GM21515 (cell line): ENCODE results near the gene LGALS3.
"Not testable (repeated sequence)": the region's sequence is repeated elsewhere in the genome, so short reads cannot be mapped to it uniquely, and the experiment has no call there.

Experiments used
- ATAC-seq: cut with Tn5 transposase; IDR thresholded peaks from one replicate; pipeline ENCODE4 v1.9.1; 2021; ENCODE audit not compliant: unreplicated experiment

The LGALS3 gene

GRCh38 chr14:55129086-55129427, at the start of gene LGALS3:
Gene LGALS3 (plus strand): TSS chr14:55129252. CDS start chr14:55137374, 8,122 bp downstream.
- ATAC-seq = peak; percentile 61

DNA sequence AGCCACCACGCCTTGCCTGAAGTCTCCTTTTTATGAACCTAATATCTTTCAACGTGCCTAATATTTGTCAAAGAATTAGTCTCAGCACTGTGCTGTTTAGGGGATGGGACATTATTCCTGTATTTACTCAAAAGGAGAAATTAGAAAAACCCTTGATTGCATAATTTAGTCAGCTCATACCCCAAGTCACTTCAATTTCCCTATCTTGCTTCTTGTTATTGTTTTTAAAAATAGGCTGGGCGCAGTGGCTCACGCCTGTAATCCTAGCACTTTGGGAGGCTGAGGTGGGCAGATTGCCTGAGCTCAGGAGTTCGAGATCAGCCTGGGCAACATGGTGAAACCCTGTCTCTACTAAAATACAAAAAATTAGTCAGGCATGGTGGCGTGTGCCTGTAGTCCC, 49.1 kb upstream of the LGALS3 start:
- ATAC-seq = not testable (repeated sequence)

DNA sequence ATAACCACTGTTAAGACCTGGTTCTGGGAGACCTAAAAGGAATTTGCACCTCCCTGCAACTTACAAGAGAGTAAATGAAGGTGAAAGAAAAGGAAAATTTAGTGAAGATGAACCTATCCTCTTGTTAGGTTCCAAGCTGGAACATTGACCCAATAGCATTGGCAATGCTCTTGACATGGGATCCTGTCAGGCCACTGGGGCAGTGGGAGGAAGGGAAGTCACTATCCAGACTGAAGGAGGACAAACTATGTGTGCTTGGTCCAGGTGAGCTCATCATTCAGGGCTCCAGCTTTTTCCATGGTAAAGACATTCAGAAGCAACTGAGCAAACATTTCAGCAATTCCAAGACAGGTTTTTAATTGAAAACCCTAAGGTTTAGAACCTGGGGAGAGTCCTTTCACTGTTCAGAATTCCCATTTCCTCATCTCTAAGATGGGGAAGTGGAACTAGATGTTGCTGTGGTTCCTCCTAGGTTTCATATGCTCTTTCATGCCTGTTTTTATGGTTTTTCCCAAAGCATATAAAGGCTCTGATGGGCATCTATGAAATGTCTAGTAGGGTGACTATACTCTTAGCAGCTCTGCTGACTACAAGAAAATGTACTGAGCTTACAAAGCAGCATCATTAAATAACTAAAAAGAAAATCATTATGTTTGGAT, 44.5 kb upstream of the LGALS3 start:
- ATAC-seq = no peak

- ATAC-seq = no peak
Observed at GRCh38 chr14:55085060-55085660, 43.9 kb upstream of the LGALS3 start.

GRCh38 chr14:55086938-55087337, 42.1 kb upstream of the LGALS3 start:
- ATAC-seq = no peak

- no peak for ATAC-seq
Observed at GRCh38 chr14:55088356-55088755, 40.7 kb upstream of the LGALS3 start.

- ATAC-seq = no peak
Observed at GRCh38 chr14:55092341-55092740, 36.7 kb upstream of the LGALS3 start.

- ATAC-seq = no peak
Observed at GRCh38 chr14:55094292-55095157, 34.5 kb upstream of the LGALS3 start.

DNA sequence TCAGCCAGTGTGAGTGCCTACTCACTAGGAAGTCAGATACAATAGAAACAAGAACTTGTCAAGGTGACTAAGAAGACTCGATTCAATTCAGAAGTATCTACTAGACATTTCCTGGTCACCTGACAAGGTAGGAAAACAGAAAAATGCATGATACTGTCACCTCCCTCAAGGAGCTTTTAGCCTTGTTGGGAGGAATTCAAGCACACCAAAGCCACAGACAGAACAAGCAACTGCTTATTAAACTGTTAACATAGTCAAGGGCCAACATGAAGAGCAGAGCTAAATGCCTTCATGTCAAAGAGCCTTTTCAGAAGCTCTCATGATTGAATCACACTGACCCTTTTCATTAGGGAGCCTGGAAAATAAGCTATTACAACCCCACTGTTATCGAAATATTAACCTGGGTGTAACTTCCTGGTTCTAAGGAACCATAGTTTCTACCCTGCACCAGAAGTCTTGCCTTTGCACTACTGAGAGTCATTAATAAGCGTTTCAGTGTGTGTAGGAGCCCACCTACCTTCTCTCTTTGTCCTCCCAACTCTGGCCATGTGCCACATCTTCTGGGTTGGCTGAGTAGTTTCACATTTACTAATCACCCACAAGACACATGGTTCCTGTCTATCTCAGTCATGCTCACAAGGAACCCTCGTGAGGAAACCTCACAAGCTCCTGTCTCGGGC, 31.0 kb upstream of the LGALS3 start:
- ATAC-seq = peak; percentile 67

DNA sequence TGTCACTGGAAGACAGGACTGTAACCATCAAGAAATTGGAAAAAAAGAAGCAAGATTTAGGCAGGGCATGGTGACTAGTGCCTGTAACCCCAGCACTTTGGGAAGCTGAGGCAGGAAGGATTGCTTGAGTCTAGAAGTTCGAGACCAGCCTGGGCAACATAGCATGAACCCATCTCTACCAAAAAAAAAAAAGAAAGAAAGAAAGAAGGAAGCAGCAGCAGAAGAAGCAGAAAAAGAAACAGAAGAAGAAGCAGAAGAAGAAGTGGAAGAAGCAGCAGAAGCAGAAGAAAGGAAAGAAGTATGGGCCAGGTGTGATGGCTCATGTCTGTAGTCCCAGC, 30.5 kb upstream of the LGALS3 start:
- ATAC-seq = no peak

GRCh38 chr14:55099756-55100155, 29.3 kb upstream of the LGALS3 start:
- ATAC-seq = no peak

DNA sequence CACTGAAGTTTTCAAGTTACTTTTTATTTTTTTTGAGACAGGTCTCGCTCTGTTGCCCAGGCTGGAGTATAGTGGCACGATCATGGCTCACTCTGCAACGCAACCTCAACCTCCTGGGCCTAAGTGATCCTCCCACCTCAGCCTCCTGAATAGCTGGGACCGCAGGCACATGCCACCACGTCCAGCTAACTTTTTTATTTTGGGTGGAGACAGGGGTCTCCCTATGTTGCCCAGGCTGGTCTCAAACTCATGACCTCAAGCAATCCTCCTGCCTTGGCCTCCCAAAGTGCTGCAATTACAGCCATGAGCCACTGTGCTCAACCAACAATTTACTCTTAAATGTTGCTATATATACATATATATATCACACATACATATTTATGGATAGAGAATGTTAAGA, 27.4 kb upstream of the LGALS3 start:
- no peak for ATAC-seq

- ATAC-seq = peak; percentile 60
Observed at GRCh38 chr14:55102141-55102621, 26.9 kb upstream of the LGALS3 start.

DNA sequence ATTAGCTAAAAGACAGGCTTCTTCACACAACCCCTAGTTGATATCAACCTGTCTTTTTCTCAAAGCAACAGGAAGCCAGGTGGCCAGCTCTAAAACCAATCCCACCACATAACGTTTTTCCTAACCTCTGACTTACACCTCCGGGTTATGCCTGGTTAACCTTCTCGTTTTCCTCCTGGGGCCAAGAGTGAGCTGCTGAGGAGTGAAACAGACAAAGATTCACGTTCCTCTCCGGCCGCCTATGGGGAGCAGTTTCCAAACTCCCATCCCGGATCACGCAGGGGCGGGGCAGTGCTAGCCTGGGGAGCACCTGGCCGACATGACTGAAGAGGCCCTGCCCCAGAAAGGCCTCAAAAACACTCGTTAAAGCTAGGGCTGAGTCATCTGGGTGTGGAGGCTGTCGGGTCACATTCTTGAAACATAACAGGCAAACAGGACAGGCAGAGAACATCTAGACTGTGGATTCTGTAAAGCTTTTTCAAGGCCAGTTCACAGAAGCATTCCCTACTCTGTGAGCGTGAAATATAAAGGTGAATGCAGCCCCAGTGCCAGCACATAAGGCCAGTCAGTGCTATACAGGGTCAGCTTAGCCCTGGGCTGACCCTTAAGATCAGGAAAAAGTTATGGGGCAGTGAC, 25.9 kb upstream of the LGALS3 start:
- ATAC-seq = peak; percentile 41

- no peak for ATAC-seq
Observed at GRCh38 chr14:55103971-55104954, 24.8 kb upstream of the LGALS3 start.

DNA sequence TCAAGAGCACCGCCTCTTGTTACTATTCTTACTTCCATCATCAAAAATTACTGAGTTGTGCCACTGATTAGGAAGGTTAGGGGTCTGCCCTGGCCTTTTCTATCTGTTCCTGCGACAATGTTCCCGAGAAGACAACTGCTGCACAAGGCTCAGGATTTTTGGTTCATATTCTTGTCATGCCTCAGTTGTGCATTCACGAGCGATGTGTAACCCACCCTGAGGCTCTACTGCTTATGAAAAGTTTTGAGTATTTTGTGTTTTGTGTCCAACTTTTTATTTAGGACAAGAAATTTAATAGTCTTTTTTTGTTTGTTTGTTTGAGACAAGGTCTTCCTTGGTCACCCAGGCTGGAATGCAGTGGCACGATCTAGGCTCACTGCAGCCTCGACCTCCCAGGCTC, 23.1 kb upstream of the LGALS3 start:
- no peak for ATAC-seq

- no peak for ATAC-seq
Observed at GRCh38 chr14:55107766-55108554, 21.1 kb upstream of the LGALS3 start.

DNA sequence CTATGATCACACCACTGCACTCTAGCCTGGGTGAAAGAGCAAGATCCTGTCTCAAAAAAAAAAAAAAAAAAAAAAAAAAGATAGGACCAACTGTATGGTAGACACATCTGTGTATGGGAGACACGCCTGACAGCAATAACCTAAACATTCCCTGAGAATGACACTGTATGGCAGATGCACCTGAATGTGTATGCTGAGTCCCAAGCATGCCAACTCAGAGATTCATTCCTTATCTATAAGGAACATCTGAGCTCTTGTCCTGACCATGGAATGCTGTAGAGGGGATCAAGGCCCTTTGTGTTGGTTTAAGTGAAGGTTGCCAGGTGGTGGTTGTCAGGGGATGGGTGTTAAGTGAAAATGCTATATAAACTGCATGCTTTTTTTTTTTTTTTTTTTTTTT, 19.2 kb upstream of the LGALS3 start:
- no peak for ATAC-seq

GRCh38 chr14:55111122-55111708, 17.8 kb upstream of the LGALS3 start:
- ATAC-seq = no peak
